ENCODE data around the gene CLECL1.
"Not testable (repeated sequence)": the region's sequence is repeated elsewhere in the genome, so short reads cannot be mapped to it uniquely, and the experiment has no call there.

CLECL1 gene

GRCh38 chr12:9751204-9752144 lies 18.6 kb upstream of the CLECL1 start:
- peak; percentile 13 for DNase-seq

GRCh38 chr12:9750276-9751203 lies 17.6 kb upstream of the CLECL1 start:
- peak; percentile 23 for DNase-seq

- DNase-seq = no peak
Observed at GRCh38 chr12:9749640-9750039, 16.7 kb upstream of the CLECL1 start.

- no peak for DNase-seq
Observed at GRCh38 chr12:9745199-9745598, 12.3 kb upstream of the CLECL1 start.

GRCh38 chr12:9742661-9743060 lies 9.8 kb upstream of the CLECL1 start:
- DNase-seq = no peak

- DNase-seq = no peak
Observed at GRCh38 chr12:9741726-9742125, 8.8 kb upstream of the CLECL1 start.

- DNase-seq = no peak
Observed at GRCh38 chr12:9740106-9740750, 7.3 kb upstream of the CLECL1 start.

- DNase-seq = not testable (repeated sequence)
Observed at GRCh38 chr12:9739404-9740105, 6.7 kb upstream of the CLECL1 start.

- DNase-seq = not testable (repeated sequence)
Observed at GRCh38 chr12:9738905-9739304, 6.0 kb upstream of the CLECL1 start.

GRCh38 chr12:9736936-9737705 lies 4.2 kb upstream of the CLECL1 start:
- DNase-seq = no peak

GRCh38 chr12:9735601-9736000 lies 2.7 kb upstream of the CLECL1 start:
- DNase-seq = no peak

GRCh38 chr12:9731797-9732196 lies 1.1 kb downstream of the CLECL1 start:
- DNase-seq = no peak

- no peak for DNase-seq
Observed at GRCh38 chr12:9731393-9731792, 1.5 kb downstream of the CLECL1 start.

GRCh38 chr12:9730591-9730990 lies 2.3 kb downstream of the CLECL1 start:
- DNase-seq = no peak

- DNase-seq = no peak
Observed at GRCh38 chr12:9730011-9730410, 2.9 kb downstream of the CLECL1 start.

- DNase-seq = no peak
Observed at GRCh38 chr12:9729082-9729481, 3.8 kb downstream of the CLECL1 start.

- DNase-seq = no peak
Observed at GRCh38 chr12:9727813-9728212, 5.1 kb downstream of the CLECL1 start.

GRCh38 chr12:9725213-9725870 lies 7.6 kb downstream of the CLECL1 start:
- DNase-seq = no peak

GRCh38 chr12:9724023-9724422 lies 8.9 kb downstream of the CLECL1 start:
- DNase-seq = no peak

- DNase-seq = no peak
Observed at GRCh38 chr12:9721394-9722092, 11.4 kb downstream of the CLECL1 start.

Data from SHP77 treated with DMSO at 0.1 percent for 48 hours (cell line).